HepG2 (cell line): ENCODE data around the gene FGF21. TPM values are rescaled to one million over a fixed set of nuclear protein-coding genes. Genes with fewer than 3 reads are reported as not detected.

Experiments used
- ATAC-seq: fragments of 200-7000 bp; cut with Tn5 transposase; 3 replicates; pipeline ENCODE4 v1.9.1; 2020; ENCODE audit warnings: mild to moderate bottlenecking, moderate library complexity
- BruUV-seq: library from RNA; stranded (reverse); fragments of 400-500 nt; replicated peaks from 2 replicates; lab custom pipeline; 2021; lab: Mats Ljungman, UMichigan
- CTCF ChIA-PET: fragments of 300-600 bp; formaldehyde crosslinking; extraction: SDS; loops from one replicate; lab custom pipeline; 2021; ENCODE audit warnings: low total read pairs, inconsistent platforms, low intra/inter-chr PET ratio; lab: Yijun Ruan, JAX
- POLR2A ChIA-PET: fragments of 350-600 bp; sonication (Branson Sonifier 250); formaldehyde crosslinking; loops from one replicate; lab custom pipeline; 2020; ENCODE audit warnings: antibody characterized with exemption, inconsistent platforms; lab: Yijun Ruan, JAX
- DNase-seq: peaks from one replicate; pipeline ENCODE4 v3.0.0-alpha.2; 2015; ENCODE audit warnings: low spot score
- FAIRE-seq: peaks from 3 replicates; lab custom pipeline; 2011; peaks lifted over from hg19 to GRCh38; lab: Jason Lieb, UNC
- H2AFZ ChIP-seq: one replicate; pipeline ENCODE4 v1.6.1; 2011; ENCODE audit warnings: low read length, inconsistent platforms
- H3K27ac ChIP-seq: fragments of 300-600 bp; 3 replicates; pipeline ENCODE4 v1.8.0; 2011; ENCODE audit warnings: mixed run types, mild to moderate bottlenecking, mixed read lengths, low read length, inconsistent platforms; ENCODE audit not compliant: insufficient read depth; ENCODE audit errors: extremely low read length
- H3K27me3 ChIP-seq, 2 experiments: fragments of 200-600 bp in 1 of 2; 2 replicates in 1 of 2; 3 replicates in 1 of 2; pipeline versions ENCODE4 v1.6.0 to v1.8.0; 2011; ENCODE audit warnings: low read length in 2 of 2, mild to moderate bottlenecking in 2 of 2, moderate library complexity in 2 of 2, inconsistent platforms in 1 of 2; ENCODE audit not compliant: insufficient read depth in 2 of 2, control insufficient read depth in 1 of 2
- H3K36me3 ChIP-seq, 2 experiments: fragments of 200-600 bp in 1 of 2; replicated peaks in 1 of 2; 2 replicates in 1 of 2; 3 replicates in 1 of 2; pipeline versions ENCODE4 v1.5.1 to v1.8.0; 2011; ENCODE audit warnings: low read length in 2 of 2, inconsistent platforms in 1 of 2; ENCODE audit not compliant: insufficient read depth in 2 of 2, control insufficient read depth in 1 of 2
- H3K4me1 ChIP-seq: 2 replicates; pipeline ENCODE4 v1.5.1; 2012; ENCODE audit warnings: low read length, inconsistent platforms; ENCODE audit not compliant: insufficient read depth
- H3K4me2 ChIP-seq: 2 replicates; pipeline ENCODE4 v1.6.0; 2011; ENCODE audit warnings: low read depth, low read length, inconsistent platforms
- H3K4me3 ChIP-seq, 3 experiments: fragments of 200-600 bp in 1 of 3; sonication (generic), shearing (Covaris generic) in 1 of 3; replicated peaks in 1 of 3; 2 replicates each; pipeline ENCODE4 v1.5.1; 2011 to 2016; ENCODE audit warnings: low read length in 3 of 3, inconsistent platforms in 2 of 3, low read depth in 2 of 3, mild to moderate bottlenecking in 2 of 3, control low read depth in 1 of 3, mixed read lengths in 1 of 3; ENCODE audit not compliant: insufficient read depth in 1 of 3
- H3K79me2 ChIP-seq: one replicate; pipeline ENCODE4 v1.6.1; 2011; ENCODE audit warnings: low read length, inconsistent platforms; ENCODE audit not compliant: insufficient read depth
- H3K9ac ChIP-seq: 2 replicates; pipeline ENCODE4 v1.6.0; 2011; ENCODE audit warnings: mild to moderate bottlenecking, low read depth, low read length, inconsistent platforms; ENCODE audit not compliant: insufficient read depth
- H3K9me3 ChIP-seq: 2 replicates; pipeline ENCODE4 v1.5.1; 2012; ENCODE audit warnings: mild to moderate bottlenecking, low read length
- H4K20me1 ChIP-seq: 2 replicates; pipeline ENCODE4 v1.6.0; 2011; ENCODE audit warnings: inconsistent platforms, mild to moderate bottlenecking, low read length, moderate library complexity; ENCODE audit not compliant: insufficient read depth
- CHCHD3 ChIP-seq: sonication (generic); formaldehyde crosslinking; IDR thresholded peaks from 2 replicates; pipeline ENCODE4 v1.8.0; 2022; ENCODE audit warnings: mild to moderate bottlenecking, missing genetic modification reagents, moderate library complexity
- FOXA1 ChIP-seq, 2 experiments: fragments of 450-650 bp in 1 of 2; sonication (generic) in 1 of 2; formaldehyde crosslinking in 1 of 2; IDR thresholded peaks; 2 replicates each; pipeline versions ENCODE4 v1.4.0 to v1.6.1; 2016 to 2020; ENCODE audit warnings: missing genetic modification reagents in 1 of 2
- HMG20B ChIP-seq: conservative IDR thresholded peaks from 2 replicates; pipeline ENCODE4 v1.6.1; 2016; ENCODE audit warnings: missing genetic modification reagents, missing compliant biosample characterization
- IKZF1 ChIP-seq: fragments of 450-650 bp; IDR thresholded peaks from 2 replicates; pipeline ENCODE4 v1.7.1; 2016
- JUN ChIP-seq: sonication (generic); formaldehyde crosslinking; IDR thresholded peaks from 2 replicates; pipeline ENCODE4 v1.4.0; 2020; ENCODE audit warnings: mild to moderate bottlenecking, missing genetic modification reagents
- MZF1 ChIP-seq: sonication (generic); formaldehyde crosslinking; IDR thresholded peaks from 2 replicates; pipeline ENCODE4 v1.8.1; 2023; ENCODE audit warnings: mild to moderate bottlenecking, missing genetic modification reagents, borderline replicate concordance
- NFIC ChIP-seq: IDR thresholded peaks from 2 replicates; pipeline ENCODE4 v1.6.1; 2012; ENCODE audit warnings: mild to moderate bottlenecking, low read length, inconsistent platforms
- NFRKB ChIP-seq: fragments of 450-650 bp; IDR thresholded peaks from 2 replicates; pipeline ENCODE4 v1.6.1; 2017
- SMAD9 ChIP-seq: sonication (generic); formaldehyde crosslinking; IDR thresholded peaks from 2 replicates; pipeline ENCODE4 v1.5.1; 2020; ENCODE audit warnings: mild to moderate bottlenecking, missing genetic modification reagents
- ZC3H13 ChIP-seq: sonication (generic); formaldehyde crosslinking; IDR thresholded peaks from 2 replicates; pipeline ENCODE4 v1.8.1; 2023; ENCODE audit warnings: mild to moderate bottlenecking, missing genetic modification reagents, moderate library complexity
- ZNF7 ChIP-seq: IDR thresholded peaks from 2 replicates; pipeline ENCODE4 v1.6.1; 2016; ENCODE audit warnings: missing biosample characterization, missing genetic modification reagents
- ZNF761 ChIP-seq: sonication (generic); formaldehyde crosslinking; conservative IDR thresholded peaks from 2 replicates; pipeline ENCODE4 v1.4.0; 2020; ENCODE audit warnings: mild to moderate bottlenecking, missing genetic modification reagents
- ZNF772 ChIP-seq: sonication (generic); formaldehyde crosslinking; IDR thresholded peaks from 2 replicates; pipeline ENCODE4 v1.5.0; 2020; ENCODE audit warnings: mild to moderate bottlenecking, missing genetic modification reagents
- WGBS: methylation state at CpG from one replicate; pipeline ENCODE4 v1.1.6; 2017; ENCODE audit warnings: low lambda C conversion rate; 5-methylcytosine and 5-hydroxymethylcytosine counted together
- in situ Hi-C: cut with HindIII; loops from 2 replicates; pipeline ENCODE4 v1.10.0; 2017; ENCODE audit warnings: low pct_unique_long_range_greater_than_20kb; ENCODE audit not compliant: extremely low pct_ligation_motif_present
- intact Hi-C: fragments of 100-400 bp; cut with micrococcal nuclease; formaldehyde crosslinking; loops from one replicate; pipeline ENCODE4 v1.10.0; 2022; ENCODE audit not compliant: unreplicated experiment
- polyA plus RNA-seq, 8 experiments: library from polyadenylated mRNA; depleted of rRNA in 3 of 8; stranded (reverse) in 7 of 8; unstranded in 1 of 8; fragments of >200 nt; fragmentation: Illumina TruSeq in 4 of 8; extraction: Trizol in 4 of 8; gene quantifications; 2 replicates each; pipeline versions ENCODE4 v1.2.1 to v1.2.3, GENCODE V29; 2011 to 2016; ENCODE audit warnings: low read depth in 4 of 8, missing spikeins in 1 of 8, mixed read lengths in 1 of 8; ENCODE audit not compliant: insufficient read depth in 1 of 8
- total RNA-seq, 5 experiments: library from RNA; depleted of rRNA; stranded (reverse); fragments of >200 nt; fragmentation: Illumina TruSeq; extraction: Trizol; gene quantifications; 2 replicates each; pipeline ENCODE4 v1.2.3, GENCODE V29; 2016; ENCODE audit warnings: low read depth in 1 of 5

The FGF21 gene
- total and polyA plus RNA-seq, 2 of the 13 experiments (the other 11 are each of a cell fraction or from before 2014, with no cell fraction given) = 0.17 TPM; not detected in 1

DNA sequence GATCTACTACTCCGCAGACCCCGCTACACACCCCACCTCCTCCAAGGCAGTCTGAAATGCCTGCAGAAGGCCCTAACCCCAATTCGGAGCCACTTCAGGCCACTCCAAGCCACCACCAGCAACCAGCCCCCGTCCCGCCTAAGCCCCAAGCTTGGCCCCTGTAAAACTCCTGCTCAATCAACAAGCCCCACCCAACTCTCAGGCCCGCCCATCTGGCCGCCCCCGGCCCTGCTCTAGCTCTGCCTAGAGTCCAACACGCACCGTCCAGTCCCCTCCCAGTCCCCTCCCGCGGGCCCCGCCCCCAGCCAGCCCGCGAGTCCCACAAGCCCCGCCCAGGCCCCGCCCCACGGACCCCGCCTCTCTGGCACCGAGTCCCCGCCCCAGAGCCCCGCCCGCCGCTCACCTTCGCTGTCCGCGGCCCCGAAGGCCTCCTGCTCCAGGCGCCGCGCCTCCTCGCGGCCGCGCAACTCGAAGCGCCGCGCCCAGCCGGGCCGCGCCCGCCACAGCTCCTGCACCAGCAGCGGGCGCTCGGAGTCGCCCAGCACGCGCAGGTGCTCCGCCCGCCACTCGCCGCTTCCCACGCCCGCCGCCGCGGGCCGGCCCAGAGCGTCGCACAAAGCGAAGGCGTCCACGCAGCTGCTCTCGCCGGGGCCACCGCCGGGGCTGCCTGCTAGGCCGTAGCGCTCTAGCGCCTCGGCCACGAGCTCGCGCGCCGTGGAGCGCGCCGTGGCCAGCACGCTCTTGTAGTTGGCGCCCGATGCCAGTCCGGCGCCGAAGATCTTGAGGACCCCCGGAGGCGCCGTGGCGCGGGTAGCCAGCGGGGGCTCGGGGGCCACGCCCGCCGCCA, 16.5 kb upstream of the FGF21 start (continued):
- peak; percentile 52; the same call in 1 of the 2 replicates for TF ChIP-seq ZNF761 (CRISPR knock-in tag)
- TF ChIP-seq JUN (CRISPR knock-in tag) = peak; percentile 69; the same call in 1 of the 2 replicates
- no peak for TF ChIP-seq NFRKB
- TF ChIP-seq NFIC = no peak
- TF ChIP-seq ZC3H13 (CRISPR knock-in tag) = 0 out of 2 replicates have a peak, but pooled peaks have one; percentile 27
- TF ChIP-seq ZNF772 (CRISPR knock-in tag) = peak; percentile 40; the same call in 1 of the 2 replicates
- no peak for TF ChIP-seq MZF1 (CRISPR knock-in tag)
- TF ChIP-seq SMAD9 (CRISPR knock-in tag) = no peak
- TF ChIP-seq FOXA1 (IDR thresholded peaks at IDR 0.05) = no peak
- TF ChIP-seq FOXA1 (CRISPR knock-in tag; IDR thresholded peaks at IDR 0.05) = peak; percentile 71
- no peak for TF ChIP-seq HMG20B
- TF ChIP-seq, all 625 proteins: peak for 158

DNA sequence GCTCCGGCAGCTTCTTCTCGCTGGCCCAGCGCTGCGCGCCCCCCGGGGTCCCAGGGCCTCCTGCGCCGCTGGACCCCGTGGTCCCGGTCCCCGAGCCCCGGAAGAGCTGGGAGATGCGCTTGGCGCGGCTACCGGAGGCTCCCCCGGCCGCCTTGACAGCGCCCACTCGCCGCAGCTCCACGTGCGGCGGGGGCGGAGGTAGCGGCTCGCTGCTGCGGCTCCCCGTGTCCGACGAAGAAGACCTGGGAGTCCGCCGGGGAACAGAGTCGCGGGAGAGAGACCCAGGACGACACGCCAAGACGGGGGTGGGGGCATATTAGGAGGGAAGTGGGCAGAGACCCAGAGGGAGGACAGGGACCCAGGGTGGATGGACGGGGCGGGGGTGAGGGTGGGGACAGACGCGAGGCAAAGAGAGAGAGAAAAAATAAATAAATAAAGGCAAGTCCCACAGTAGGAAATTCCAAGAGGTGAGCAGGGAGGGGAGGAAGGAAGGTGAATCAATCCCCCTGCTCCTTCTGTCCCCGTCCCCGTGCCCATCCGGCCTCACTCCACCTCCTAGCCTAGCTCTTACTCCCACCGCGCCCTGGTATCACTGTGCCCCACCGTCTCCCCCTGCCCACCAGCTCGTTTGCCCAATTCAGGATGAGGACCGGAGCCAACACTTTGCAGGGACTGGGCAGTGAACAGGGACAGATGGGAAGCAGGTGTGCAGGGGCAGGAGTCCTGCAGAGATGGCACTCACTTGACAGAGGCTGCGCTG, 15.7 kb upstream of the FGF21 start:
- POLR2A ChIA-PET = interaction anchor here (1.0 to 1.4 kb wide), 3 partner anchors 44 to 49 kb away, joined by 3 to 6 read pairs (median 3); partner anchors contain the start of gene FUT2
- no peaks in the 10 kb centered on the region for H4K20me1 ChIP-seq
- no peak overlapping the region for H2AFZ ChIP-seq
- CTCF ChIA-PET = interaction anchor here (1.3 to 1.7 kb wide), 5 partner anchors 26 to 93 kb away, joined by 6 to 18 read pairs (median 10); partner anchors contain the start of gene CA11
- peaks cover 44% of the 10 kb centered on the region for H3K4me1 ChIP-seq
- H3K27ac ChIP-seq = no peak overlapping the region
- no peak overlapping the region for H3K9ac ChIP-seq
- DNase-seq (no peak), FAIRE-seq (no peak), ATAC-seq (no peak)
- no peaks in the 10 kb centered on the region for H3K9me3 ChIP-seq
- H3K4me2 ChIP-seq = 0 out of 2 replicates have a peak overlapping the region, but pooled peaks have one; percentile 18
- TF ChIP-seq ZNF7 = no peak
- TF ChIP-seq IKZF1 = no peak
- TF ChIP-seq CHCHD3 = 0 out of 2 replicates have a peak, but pooled peaks have one; percentile 0
- peaks cover 0 to 1% of the 10 kb centered on the region in 2 experiments; a peak in 1 of 5 replicates for H3K27me3 ChIP-seq
- no peak overlapping the region for H3K4me3 ChIP-seq
- in situ Hi-C loops = no loop called here
- intact Hi-C loops = no loop called here
- no peaks in the 10 kb centered on the region for H3K36me3 ChIP-seq
- BruUV-seq = no TSS peak
- 88% methylated on average over 39 of the region's 51 CpGs for WGBS
- no peaks in the 10 kb centered on the region for H3K79me2 ChIP-seq
